ENCODE measurements around the gene D2HGDH. TPM values are rescaled to one million over a fixed set of nuclear protein-coding genes. Genes with fewer than 3 reads are reported as not detected.

Gene D2HGDH
- total and polyA plus RNA-seq, 2 experiments from 2014 or later: 3.7 to 17.3 TPM

- TF ChIP-seq ZNF462 (CRISPR knock-in tag; IDR thresholded peaks at IDR 0.05): no peak
- TF ChIP-seq ZNF331 (CRISPR knock-in tag; IDR thresholded peaks at IDR 0.05; ENCODE audit: low read depth): no peak
- peak; percentile 93 for TF ChIP-seq CREB1 (CRISPR knock-in tag; IDR thresholded peaks at IDR 0.05; ENCODE audit: low read depth)
- TF ChIP-seq NANOG (IDR thresholded peaks at IDR 0.05; ENCODE audit: borderline replicate concordance): 0 out of 2 replicates have a peak, but pooled peaks have one; percentile 9
- TF ChIP-seq ETS1 (IDR thresholded peaks at IDR 0.05): peak; percentile 38; the same call in 1 of the 2 replicates
- TF ChIP-seq POLR2AphosphoS5 (IDR thresholded peaks at IDR 0.05; ENCODE audit: low read depth): peak; percentile 80
- TF ChIP-seq EZH2phosphoT487 (IDR thresholded peaks at IDR 0.05; ENCODE audit: unreplicated experiment): no peak
- TF ChIP-seq ZNF114 (CRISPR knock-in tag; IDR thresholded peaks at IDR 0.05): no peak
Measured at GRCh38 chr2:241686650-241687425, 47.6 kb upstream of the D2HGDH start, which contains the start of gene DTYMK (continued).
